CD14-positive monocyte (primary cell): Measurements from ENCODE around the gene NHERF1. TPM values are rescaled to one million over a fixed set of nuclear protein-coding genes. Genes with fewer than 3 reads are reported as not detected.

Source experiments
- DNase-seq, 3 donors: peaks; one replicate each; pipeline ENCODE4 v3.0.0-alpha.2; 2011 to 2022
- H2AFZ ChIP-seq: 2 replicates; pipeline ENCODE4 v1.6.0; 2012; ENCODE audit warnings: mild to moderate bottlenecking, low read depth, low read length, inconsistent platforms; ENCODE audit not compliant: insufficient read depth, poor library complexity, severe bottlenecking
- H3K27ac ChIP-seq, 2 donors: 1 replicate in 1 of 2; 2 replicates in 1 of 2; pipeline ENCODE4 v1.5.1; 2012 to 2013; ENCODE audit warnings: low read length in 2 of 2, control low read depth in 1 of 2, inconsistent platforms in 1 of 2, low read depth in 1 of 2, mild to moderate bottlenecking in 1 of 2
- H3K27me3 ChIP-seq, 2 donors: one replicate each; pipeline versions ENCODE4 v1.6.0 to v1.6.1; 2011 to 2013; ENCODE audit warnings: low read length in 2 of 2; ENCODE audit not compliant: control insufficient read depth in 2 of 2, insufficient read depth in 2 of 2
- H3K36me3 ChIP-seq, 2 donors: replicated peaks in 1 of 2; 1 replicate in 1 of 2; 2 replicates in 1 of 2; pipeline versions ENCODE4 v1.5.1 to v1.6.1; 2012 to 2013; ENCODE audit warnings: low read length in 2 of 2, control low read depth in 1 of 2, inconsistent platforms in 1 of 2, mild to moderate bottlenecking in 1 of 2; ENCODE audit not compliant: insufficient read depth in 2 of 2, control insufficient read depth in 1 of 2
- H3K4me1 ChIP-seq, 2 donors: 1 replicate in 1 of 2; 2 replicates in 1 of 2; pipeline versions ENCODE4 v1.5.1 to v1.6.1; 2012 to 2013; ENCODE audit warnings: low read length in 2 of 2, control low read depth in 1 of 2, inconsistent platforms in 1 of 2, mild to moderate bottlenecking in 1 of 2, moderate library complexity in 1 of 2; ENCODE audit not compliant: insufficient read depth in 2 of 2, control insufficient read depth in 1 of 2
- H3K4me2 ChIP-seq: replicated peaks from 2 replicates; pipeline ENCODE3; 2012; ENCODE audit warnings: low read length, moderate library complexity, mild to moderate bottlenecking; ENCODE audit not compliant: poor library complexity, severe bottlenecking; ENCODE audit errors: extremely low read depth
- H3K4me3 ChIP-seq, 3 experiments: fragments of 200-600 bp in 1 of 3; sonication (generic) in 1 of 3; replicated peaks in 1 of 3; 1 replicate in 2 of 3; 2 replicates in 1 of 3; pipeline ENCODE4 v1.5.1; 2011 to 2013; ENCODE audit warnings: low read length in 3 of 3, mild to moderate bottlenecking in 3 of 3, control low read depth in 2 of 3, low read depth in 2 of 3, inconsistent platforms in 1 of 3, moderate library complexity in 1 of 3
- H3K79me2 ChIP-seq: 2 replicates; pipeline ENCODE4 v1.6.0; 2012; ENCODE audit warnings: mild to moderate bottlenecking, control low read depth, inconsistent platforms, low read length, moderate library complexity; ENCODE audit not compliant: insufficient read depth
- H3K9ac ChIP-seq: 2 replicates; pipeline ENCODE4 v1.6.0; 2017; ENCODE audit warnings: low read length, mild to moderate bottlenecking; ENCODE audit not compliant: insufficient read depth, poor library complexity, severe bottlenecking
- H3K9me3 ChIP-seq, 2 donors: replicated peaks in 1 of 2; 1 replicate in 1 of 2; 2 replicates in 1 of 2; pipeline versions ENCODE4 v1.5.1 to v1.6.1; 2012 to 2013; ENCODE audit warnings: low read length in 2 of 2, control low read depth in 1 of 2; ENCODE audit not compliant: control insufficient read depth in 1 of 2, insufficient read depth in 1 of 2
- H4K20me1 ChIP-seq: 2 replicates; pipeline ENCODE4 v1.6.0; 2012; ENCODE audit warnings: mild to moderate bottlenecking, low read length, control low read depth, moderate library complexity; ENCODE audit not compliant: insufficient read depth
- H3K27ac Mint-ChIP-seq, 7 donors: one replicate each; pipeline ENCODE4 v1.8.0; 2020; ENCODE audit warnings: mild to moderate bottlenecking in 7 of 7, mixed read lengths in 7 of 7, moderate library complexity in 6 of 7, inconsistent platforms in 2 of 7
- H3K27me3 Mint-ChIP-seq, 3 donors: one replicate each; pipeline ENCODE4 v1.8.0; 2021 to 2022; ENCODE audit warnings: low read depth in 3 of 3, mild to moderate bottlenecking in 3 of 3, mixed read lengths in 3 of 3, moderate library complexity in 3 of 3, inconsistent platforms in 1 of 3
- H3K36me3 Mint-ChIP-seq, 2 donors: one replicate each; pipeline ENCODE4 v1.8.0; 2020; ENCODE audit warnings: mixed read lengths in 2 of 2, inconsistent platforms in 1 of 2, mild to moderate bottlenecking in 1 of 2
- H3K4me1 Mint-ChIP-seq: one replicate; pipeline ENCODE4 v1.8.0; 2020; ENCODE audit warnings: mild to moderate bottlenecking, mixed read lengths
- H3K4me3 Mint-ChIP-seq, 2 donors: one replicate each; pipeline ENCODE4 v1.8.0; 2020; ENCODE audit warnings: mild to moderate bottlenecking in 2 of 2, mixed read lengths in 2 of 2, moderate library complexity in 1 of 2
- H3K9me3 Mint-ChIP-seq, 7 donors: one replicate each; pipeline ENCODE4 v1.8.0; 2020 to 2022; ENCODE audit warnings: mixed read lengths in 7 of 7, mild to moderate bottlenecking in 6 of 7, moderate library complexity in 6 of 7, inconsistent platforms in 2 of 7
- CTCF ChIP-seq: fragments of 200-600 bp; IDR thresholded peaks from one replicate; pipeline ENCODE4 v1.8.0; 2022; ENCODE audit warnings: antibody characterized with exemption, mild to moderate bottlenecking
- WGBS: methylation state at CpG from one replicate; pipeline ENCODE4 v1.1.5; 2013; ENCODE audit warnings: missing lambda C conversion rate; ENCODE audit not compliant: insufficient coverage; 5-methylcytosine and 5-hydroxymethylcytosine counted together
- intact Hi-C, 2 donors: fragments of 100-400 bp; cut with micrococcal nuclease; formaldehyde crosslinking; loops; one replicate each; pipeline versions ENCODE4 v1.15.0 to v1.15.1; 2023
- polyA plus RNA-seq, 3 donors: library from polyadenylated mRNA; depleted of rRNA in 1 of 3; unstranded in 2 of 3; stranded (reverse) in 1 of 3; fragments of 300-500 nt in 2 of 3; fragments of >200 nt in 1 of 3; fragmentation: Illumina TruSeq in 2 of 3; gene quantifications; 1 replicate in 2 of 3; 2 replicates in 1 of 3; pipeline ENCODE4 v1.2.3, GENCODE V29; 2012 to 2021

Gene NHERF1
- polyA plus RNA-seq, 3 donors: 79.5 to 149 (median 131) TPM

GRCh38 chr17:74723891-74724290 lies 24.5 kb upstream of the NHERF1 start:
- H3K79me2 ChIP-seq: no peaks in the 10 kb centered on the region
- H3K9me3 ChIP-seq: no peaks in the 10 kb centered on the region
- no peaks in the 10 kb centered on the region for H3K36me3 Mint-ChIP-seq
- no peak overlapping the region for H3K9ac ChIP-seq
- H3K4me3 ChIP-seq: no peak overlapping the region
- H3K27me3 Mint-ChIP-seq: peaks cover 1 to 3% (median 2%) of the 10 kb centered on the region in 3 donors
- no peak overlapping the region for H3K27ac Mint-ChIP-seq
- H3K4me2 ChIP-seq: no peak overlapping the region
- no peak for DNase-seq
- H3K27ac ChIP-seq: no peak overlapping the region
- intact Hi-C loops: no loop called here
- no peak overlapping the region for H3K4me3 Mint-ChIP-seq
- H4K20me1 ChIP-seq: no peaks in the 10 kb centered on the region
- H2AFZ ChIP-seq: no peak overlapping the region
- no peak for TF ChIP-seq CTCF
- H3K9me3 Mint-ChIP-seq: peaks cover 0 to 2% (median 0%) of the 10 kb centered on the region in 7 donors
- H3K36me3 ChIP-seq: no peaks in the 10 kb centered on the region
- 65% methylated on average over 5 of the region's 5 CpGs for WGBS
- H3K27me3 ChIP-seq: no peaks in the 10 kb centered on the region
- H3K4me1 ChIP-seq: no peaks in the 10 kb centered on the region
- peaks cover 5% of the 10 kb centered on the region for H3K4me1 Mint-ChIP-seq

GRCh38 chr17:74725111-74725510 lies 23.3 kb upstream of the NHERF1 start:
- Mint-ChIP-seq H3K4me1 (peaks cover 8% of the 10 kb centered on the region), H3K27ac (no peak overlapping the region), H3K36me3 (no peaks in the 10 kb centered on the region), H3K4me3 (no peak overlapping the region), H3K27me3 (peaks cover 0 to 3% (median 2%) of the 10 kb centered on the region in 3 donors), H3K9me3 (peaks cover 0 to 2% (median 0%) of the 10 kb centered on the region in 7 donors)
- intact Hi-C loops: no loop called here
- 100% methylated on average over 1 of the region's 3 CpGs for whole genome bisulfite sequencing
- H3K4me2 ChIP-seq: no peak overlapping the region
- H3K4me3 ChIP-seq: no peak overlapping the region
- no peaks in the 10 kb centered on the region for H3K9me3 ChIP-seq
- H2AFZ ChIP-seq: no peak overlapping the region
- H3K27me3 ChIP-seq: no peaks in the 10 kb centered on the region
- H3K79me2 ChIP-seq: no peaks in the 10 kb centered on the region
- no peak overlapping the region for H3K9ac ChIP-seq
- no peak overlapping the region for H3K27ac ChIP-seq
- peaks cover 3 to 6% of the 10 kb centered on the region in 2 donors for H3K4me1 ChIP-seq
- DNase-seq: no peak
- H4K20me1 ChIP-seq: no peaks in the 10 kb centered on the region
- H3K36me3 ChIP-seq: no peaks in the 10 kb centered on the region
- TF ChIP-seq CTCF: no peak
